NCI-H1417 treated with DMSO at 0.1 percent for 48 hours (cell line): ENCODE results near the gene ZNF57.
"Not testable (repeated sequence)": the region's sequence is repeated elsewhere in the genome, so short reads cannot be mapped to it uniquely, and the experiment has no call there.

Experiments used
- DNase-seq: peaks from one replicate; lab custom pipeline; 2025; lab: John Stamatoyannopoulos, UW

ZNF57 gene

DNA sequence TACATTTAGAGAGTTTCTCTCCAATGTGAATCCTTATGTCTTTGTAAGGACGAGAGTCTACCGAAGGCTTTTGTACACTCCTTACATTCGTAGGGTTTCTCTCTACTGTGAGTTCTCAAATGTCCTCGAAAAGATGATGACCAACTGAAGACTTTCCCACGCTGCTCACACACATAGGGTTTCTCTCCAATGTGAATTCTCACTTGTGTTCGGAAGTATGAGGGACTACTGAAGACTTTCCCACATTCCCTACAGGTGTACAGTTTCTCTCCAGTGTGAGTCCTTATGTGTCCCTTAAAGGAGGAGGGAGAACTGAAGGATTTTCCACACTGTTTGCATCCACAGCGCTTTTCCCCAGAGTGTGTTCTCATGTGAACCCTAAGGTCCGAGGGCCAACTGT lies 4.0 kb upstream of the ZNF57 start:
- no peak for DNase-seq

DNA sequence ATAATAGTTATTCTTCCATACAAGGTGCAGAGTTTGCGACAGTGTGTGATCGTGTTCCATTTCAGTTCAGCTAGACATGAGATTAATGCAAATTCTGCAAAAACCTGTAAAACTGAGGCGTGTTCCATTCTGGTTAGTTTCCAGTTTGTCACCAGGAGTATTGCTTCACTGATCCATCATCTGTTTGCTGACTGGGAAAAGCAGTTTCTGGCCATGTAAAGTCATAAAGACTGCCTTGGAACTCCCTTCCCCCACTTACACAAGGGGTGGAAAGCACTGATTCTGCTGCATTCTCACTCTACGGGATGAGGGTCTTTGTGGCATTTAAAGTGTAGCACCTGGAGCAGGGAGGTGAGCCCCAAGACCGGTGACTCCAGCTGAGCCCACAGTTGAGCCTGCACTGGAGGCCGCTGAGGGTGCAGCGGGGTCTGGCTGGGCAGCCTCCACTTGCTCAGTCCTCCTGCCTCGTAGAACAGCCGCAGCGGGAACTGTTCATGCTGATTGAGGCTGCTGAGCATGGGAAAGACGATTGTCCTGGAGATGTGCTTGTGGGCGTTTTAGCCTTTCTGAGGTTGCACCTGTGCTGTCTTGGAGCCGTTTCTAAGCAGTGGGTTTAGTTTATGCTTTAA lies 2.0 kb downstream of the ZNF57 start:
- DNase-seq: no peak

DNA sequence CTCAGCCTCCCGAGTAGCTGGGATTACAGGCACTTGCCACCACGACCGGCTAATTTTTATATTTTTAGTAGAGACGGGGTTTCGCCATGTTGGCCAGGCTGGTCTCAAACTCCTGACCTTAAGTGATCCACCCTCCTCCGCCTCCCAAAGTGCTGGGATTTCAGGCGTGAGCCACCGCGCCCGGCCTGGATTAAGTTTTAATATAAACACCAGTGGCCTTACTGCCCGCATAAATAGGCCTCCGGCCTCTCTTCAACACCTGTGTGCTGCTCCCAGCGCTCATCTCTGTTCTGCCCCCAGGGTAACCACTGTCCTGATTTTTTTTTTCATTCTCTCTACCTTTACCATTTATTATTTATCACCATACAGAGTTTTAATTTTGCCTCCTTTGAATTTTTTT lies 2.6 kb downstream of the ZNF57 start:
- not testable (repeated sequence) for DNase-seq

DNA sequence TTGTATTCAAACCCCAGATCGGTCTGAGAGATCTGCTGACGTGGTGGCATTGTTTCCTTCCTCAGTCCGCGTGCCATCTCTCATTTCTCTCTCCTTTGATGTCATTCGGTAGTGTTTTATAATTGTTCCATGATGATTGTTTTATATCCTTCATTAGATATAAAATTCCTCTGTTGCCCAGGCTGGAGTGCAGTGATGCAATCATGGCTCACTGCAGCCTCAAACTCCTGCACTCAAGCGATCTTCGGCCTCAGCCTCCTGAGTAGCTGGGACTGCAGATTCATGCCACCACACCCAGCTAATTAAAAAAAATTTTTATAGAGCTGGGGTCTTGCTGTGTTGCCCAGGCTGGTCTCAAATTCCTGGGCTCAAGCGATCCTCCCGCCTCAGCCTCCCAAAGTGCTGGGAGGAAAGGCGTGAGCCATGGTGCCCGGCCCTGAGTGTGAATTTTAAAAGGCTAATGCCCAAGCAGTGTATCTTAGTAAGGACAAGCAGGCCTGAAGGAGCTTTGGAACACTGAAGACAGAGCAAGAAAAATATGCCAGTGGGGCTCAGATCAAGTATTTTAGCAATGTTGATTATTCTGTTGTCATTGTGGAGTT lies 5.3 kb downstream of the ZNF57 start:
- DNase-seq: no peak

DNA sequence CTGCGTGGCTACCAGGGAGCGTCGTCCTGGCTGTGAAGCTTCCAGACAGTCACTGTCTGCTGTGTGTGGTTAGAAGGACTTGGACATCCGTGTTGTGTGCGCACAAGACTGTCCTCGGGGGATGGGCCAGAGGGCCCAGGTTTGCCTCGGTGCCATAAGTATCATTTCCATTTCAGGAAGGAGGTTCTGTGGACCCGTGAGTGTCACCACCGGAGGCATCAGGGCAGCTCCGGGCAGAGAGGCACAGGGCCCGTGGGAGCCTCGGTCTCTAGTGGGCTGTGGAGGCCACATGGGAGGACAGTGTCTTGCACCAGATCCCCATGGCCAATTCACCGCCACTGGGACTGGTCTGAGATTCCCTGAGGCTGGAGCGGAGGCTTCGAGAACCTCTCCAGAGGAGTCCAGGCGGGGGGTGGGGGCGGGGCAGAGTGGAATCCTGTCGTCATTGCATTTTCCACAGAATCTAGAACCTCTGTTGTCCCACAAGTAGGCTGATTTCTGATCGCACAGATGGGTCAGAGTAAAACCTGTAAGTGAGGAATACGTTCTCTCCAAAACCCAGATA lies 6.0 kb downstream of the ZNF57 start:
- no peak for DNase-seq

DNA sequence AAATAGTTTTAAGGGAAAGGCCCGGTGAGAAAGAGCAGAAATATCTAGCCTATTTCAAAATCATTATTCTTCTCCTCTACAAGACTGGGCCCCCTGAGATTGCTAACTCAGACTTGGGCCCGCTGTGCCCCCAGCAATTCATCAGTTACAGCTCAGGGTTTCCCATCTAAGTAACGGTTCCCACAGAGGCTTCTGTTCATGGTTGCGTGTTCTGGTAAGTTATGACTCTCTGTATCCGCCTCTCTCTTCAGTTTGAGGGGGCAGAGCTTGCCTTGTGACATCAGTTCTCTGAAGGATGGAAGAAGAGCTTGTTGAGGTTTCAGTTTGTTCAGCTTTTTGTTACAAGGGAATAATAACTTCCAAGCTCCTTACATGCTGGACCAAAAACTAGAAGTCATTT lies 11.6 kb downstream of the ZNF57 start:
- no peak for DNase-seq

- DNase-seq: no peak
Measured at GRCh38 chr19:2917275-2918184, 16.8 kb downstream of the ZNF57 start.

DNA sequence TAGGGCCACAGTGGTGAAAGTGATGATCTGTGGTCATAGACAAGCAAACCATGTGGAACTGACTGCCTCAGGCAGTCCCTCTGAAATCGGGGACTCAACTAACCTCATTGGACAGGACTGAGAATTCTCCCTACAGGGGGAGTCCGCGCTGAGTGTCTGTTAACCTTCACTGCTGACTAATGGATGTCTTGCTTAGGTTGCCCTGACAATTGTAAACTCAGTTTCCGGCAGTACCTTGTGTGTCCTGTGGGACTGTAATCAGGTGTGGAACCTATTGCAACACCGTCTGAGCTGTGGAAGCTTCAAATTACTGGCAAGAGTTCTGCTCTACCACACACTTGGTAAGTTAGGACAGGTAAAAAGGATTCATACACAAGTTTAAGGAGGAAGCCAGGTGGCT lies 22.3 kb downstream of the ZNF57 start:
- DNase-seq: no peak

DNA sequence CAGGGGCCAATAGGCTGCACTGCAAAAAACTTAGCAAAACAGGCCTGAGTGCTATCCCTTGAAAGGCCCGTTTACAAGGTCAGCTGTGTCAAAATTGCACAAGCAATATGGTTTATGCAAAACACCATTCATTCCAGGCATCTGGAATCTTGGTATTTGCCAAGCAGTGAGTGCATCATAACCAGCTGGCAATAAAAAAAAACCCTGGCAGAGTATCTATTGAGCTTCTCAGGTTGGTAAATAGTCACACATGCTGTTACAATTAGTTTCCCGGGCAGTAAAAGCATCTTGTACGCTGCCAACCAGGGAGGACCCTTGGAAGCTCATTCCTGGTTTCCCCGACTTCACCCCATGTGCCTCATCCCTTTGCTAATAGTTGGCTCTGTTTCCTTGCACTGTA lies 22.8 kb downstream of the ZNF57 start:
- no peak for DNase-seq

- DNase-seq: no peak
Measured at GRCh38 chr19:2926341-2927031, 25.8 kb downstream of the ZNF57 start.

- DNase-seq: no peak
Measured at GRCh38 chr19:2927032-2927430, 26.3 kb downstream of the ZNF57 start.

DNA sequence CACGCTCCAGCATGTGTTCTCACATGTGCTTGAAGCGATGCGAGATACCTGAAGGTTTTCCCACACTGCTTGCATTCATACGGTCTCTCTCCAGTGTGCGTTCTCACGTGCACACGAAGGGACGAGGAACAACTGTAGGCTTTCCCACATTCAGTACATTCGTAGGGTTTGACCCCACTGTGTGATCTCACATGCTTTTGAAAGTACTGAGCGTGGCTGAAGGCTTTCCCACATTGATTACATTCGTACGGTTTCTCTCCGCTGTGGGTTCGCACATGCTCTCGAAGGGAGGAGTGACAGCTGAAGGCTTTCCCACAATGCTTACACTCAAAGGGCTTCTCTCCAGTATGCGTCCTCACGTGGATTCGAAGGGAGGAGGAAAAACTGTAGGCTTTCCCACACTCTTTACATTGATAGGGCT lies 32.8 kb downstream of the ZNF57 start:
- DNase-seq: no peak

GRCh38 chr19:2935863-2936262 lies 35.1 kb downstream of the ZNF57 start:
- not testable (repeated sequence) for DNase-seq

GRCh38 chr19:2942928-2943640 lies 42.4 kb downstream of the ZNF57 start:
- DNase-seq: no peak

- DNase-seq: no peak
Measured at GRCh38 chr19:2944403-2944774, 43.7 kb downstream of the ZNF57 start.

DNA sequence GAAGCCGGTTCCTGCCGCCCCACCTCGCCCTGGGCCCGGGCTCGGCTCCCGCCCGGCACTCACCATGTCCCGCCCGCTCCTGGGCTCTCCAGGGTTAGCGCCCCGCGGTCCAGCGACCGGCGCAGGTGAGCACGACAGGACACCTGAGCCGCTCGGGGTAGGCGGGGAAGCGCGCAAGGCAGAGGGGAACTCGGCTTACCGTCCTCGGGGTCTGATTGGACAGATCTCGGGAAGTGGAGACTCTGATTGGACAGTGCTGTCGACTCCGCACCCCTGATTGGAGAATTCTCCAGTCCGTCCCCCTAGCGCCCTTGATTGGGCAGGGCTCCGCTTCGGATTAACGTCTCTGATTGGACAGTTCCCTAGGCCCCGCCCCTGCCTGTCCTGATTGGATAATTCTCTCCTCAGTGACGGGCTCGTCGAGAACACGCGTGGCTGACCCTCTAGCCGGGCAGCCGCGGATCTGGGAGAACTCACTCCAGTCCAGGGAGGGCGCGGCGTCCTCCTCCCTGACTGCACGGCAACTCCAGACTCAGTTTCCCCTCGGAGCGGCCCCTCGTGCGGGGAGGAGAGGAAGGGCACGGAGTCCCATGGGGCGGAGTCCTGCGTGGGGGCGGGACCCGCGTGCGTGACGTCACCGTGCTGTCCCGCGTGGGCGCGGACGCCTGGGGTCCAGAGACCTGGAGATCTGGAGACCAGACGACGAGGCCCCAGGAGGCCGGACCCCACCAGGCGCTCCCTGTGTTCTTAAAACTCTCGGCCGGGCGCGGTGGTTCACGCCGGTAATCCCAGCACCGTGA lies 44.2 kb downstream of the ZNF57 start, which contains the start of gene ZNF77:
TSS of gene ZNF77 (minus strand) at position 197 of the 800 bp plus-strand sequence. CDS start at position 66, 131 bp downstream.
- DNase-seq: peak; percentile 98

- DNase-seq: no peak
Measured at GRCh38 chr19:2945575-2946184, 45.0 kb downstream of the ZNF57 start.

DNA sequence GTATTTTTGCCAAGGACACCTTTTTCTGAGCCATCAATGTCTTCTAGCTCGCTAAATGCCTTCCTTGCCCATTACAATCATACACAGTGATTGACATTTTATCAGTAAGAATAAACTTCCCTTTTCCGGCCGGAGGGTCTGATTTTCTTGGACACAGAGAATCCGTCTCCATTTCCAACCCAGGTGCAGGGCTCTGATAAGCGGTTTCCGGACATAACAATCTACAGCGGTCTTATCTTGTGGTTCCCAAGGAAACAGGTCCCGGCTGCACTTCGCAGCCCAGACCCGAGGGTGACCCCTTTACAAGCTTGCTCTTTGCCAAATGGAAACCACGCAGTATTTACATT lies 49.2 kb downstream of the ZNF57 start:
- no peak for DNase-seq

GRCh38 chr19:2950286-2951124 lies 49.8 kb downstream of the ZNF57 start:
- peak; percentile 99 for DNase-seq
